Measurements from ENCODE around the gene RFLNA. TPM values are rescaled to one million over a fixed set of nuclear protein-coding genes. Genes with fewer than 3 reads are reported as not detected.

RFLNA gene
- total and polyA plus RNA-seq, 2 of the 4 experiments (the other 2 are of a cell fraction): not detected

GRCh38 chr12:124310785-124311184, 15.9 kb downstream of the RFLNA start:
- Histone ChIP-seq H2BK120ac (ENCODE audit: low read depth, low read length) (no peak overlapping the region), H2AK5ac (ENCODE audit: low read depth, low read length) (no peak overlapping the region), H2BK20ac (ENCODE audit: low read depth, low read length) (no peak overlapping the region), H4K91ac (ENCODE audit: insufficient read depth, low read depth, low read length) (no peak overlapping the region), H3K18ac (ENCODE audit: low read depth, low read length) (no peak overlapping the region), H3K4ac (ENCODE audit: low read depth, low read length) (no peak overlapping the region), H3K9me3 (ENCODE audit: control insufficient read depth, insufficient read depth, low read length) (peaks cover 3% of the 10 kb centered on the region; the same call in 1 of the 2 replicates), H3K23ac (ENCODE audit: low read depth, low read length) (no peak overlapping the region), H3K9ac (ENCODE audit: low read depth, low read length) (no peak overlapping the region), H3K27ac (ENCODE audit: insufficient read depth, low read length) (no peak overlapping the region), H2AFZ (replicated peaks; ENCODE audit: low read length, poor library complexity) (no peak overlapping the region), H4K8ac (ENCODE audit: low read depth in 2 of 2, low read length in 2 of 2) (no peak overlapping the region), H3K14ac (replicated peaks; ENCODE audit: low read depth, low read length) (no peak overlapping the region), H3K4me3 (ENCODE audit: insufficient read depth, low read depth, low read length) (no peak overlapping the region), H4K5ac (ENCODE audit: low read depth, low read length) (no peak overlapping the region), H2AK9ac (replicated peaks; ENCODE audit: low read depth, low read length, poor library complexity) (no peak overlapping the region), H3K27me3 (ENCODE audit: control insufficient read depth, insufficient read depth, low read length) (peaks cover 49% of the 10 kb centered on the region), H3K79me1 (ENCODE audit: low read depth in 1 of 2, low read length in 2 of 2) (no peaks in the 10 kb centered on the region), H3K4me1 (ENCODE audit: control insufficient read depth, insufficient read depth, low read length) (no peaks in the 10 kb centered on the region), H3K4me2 (ENCODE audit: low read depth, low read length) (no peak overlapping the region), H3K9me1 (ENCODE audit: insufficient read depth, low read length) (no peaks in the 10 kb centered on the region), H2BK5ac (ENCODE audit: low read depth, low read length, poor library complexity, severe bottlenecking) (no peak overlapping the region), H2BK15ac (ENCODE audit: low read depth, low read length) (no peak overlapping the region), H4K20me1 (ENCODE audit: insufficient read depth, low read length) (no peaks in the 10 kb centered on the region), H3K36me3 (ENCODE audit: control insufficient read depth, insufficient read depth, low read length) (no peaks in the 10 kb centered on the region), H3K56ac (ENCODE audit: extremely low read depth, insufficient read depth, low read length) (no peak overlapping the region)
- DNase-seq: no peak
- WGBS, 2 experiments (ENCODE audit: extremely low coverage in 2 of 2, insufficient read length in 1 of 2): 80% methylated on average over 1 of the region's 3 CpGs; no CpG with 5 or more reads in 1 of the 2 experiments
- TF ChIP-seq RFX5 (IDR thresholded peaks at IDR 0.05; ENCODE audit: low read depth, low read length): no peak
- no peak for TF ChIP-seq BHLHE40 (IDR thresholded peaks at IDR 0.05; ENCODE audit: low read depth, low read length)
- TF ChIP-seq ELK1 (IDR thresholded peaks at IDR 0.05; ENCODE audit: borderline replicate concordance, low read depth, low read length): no peak
- TF ChIP-seq RAD21 (IDR thresholded peaks at IDR 0.05; ENCODE audit: low read length): no peak
- no peak for TF ChIP-seq MXI1 (IDR thresholded peaks at IDR 0.05; ENCODE audit: borderline replicate concordance, low read depth, low read length)
- no peak for TF ChIP-seq FOS (IDR thresholded peaks at IDR 0.05; ENCODE audit: low read depth, low read length)
- no peak for TF ChIP-seq RCOR1 (IDR thresholded peaks at IDR 0.05; ENCODE audit: insufficient replicate concordance, low read length)
- TF ChIP-seq CHD1 (IDR thresholded peaks at IDR 0.05; ENCODE audit: low read depth, low read length): no peak
- no peak for TF ChIP-seq SMC3 (IDR thresholded peaks at IDR 0.05; ENCODE audit: low read depth, low read length)
- no peak for TF ChIP-seq CTCF (conservative IDR thresholded peaks at IDR 0.05; ENCODE audit: low read depth, low read length)
- TF ChIP-seq NFE2L2 (IDR thresholded peaks at IDR 0.05; ENCODE audit: low read depth, low read length): no peak
- TF ChIP-seq CEBPB (IDR thresholded peaks at IDR 0.05; ENCODE audit: low read depth, low read length): no peak
- no peak for TF ChIP-seq MAFK (IDR thresholded peaks at IDR 0.05; ENCODE audit: low read depth, low read length)
- TF ChIP-seq POLR2A (IDR thresholded peaks at IDR 0.05; ENCODE audit: low read depth, low read length): no peak
- no peak for TF ChIP-seq MAZ (IDR thresholded peaks at IDR 0.05; ENCODE audit: borderline replicate concordance, low read depth, low read length)
- TF ChIP-seq, protein P1, sequence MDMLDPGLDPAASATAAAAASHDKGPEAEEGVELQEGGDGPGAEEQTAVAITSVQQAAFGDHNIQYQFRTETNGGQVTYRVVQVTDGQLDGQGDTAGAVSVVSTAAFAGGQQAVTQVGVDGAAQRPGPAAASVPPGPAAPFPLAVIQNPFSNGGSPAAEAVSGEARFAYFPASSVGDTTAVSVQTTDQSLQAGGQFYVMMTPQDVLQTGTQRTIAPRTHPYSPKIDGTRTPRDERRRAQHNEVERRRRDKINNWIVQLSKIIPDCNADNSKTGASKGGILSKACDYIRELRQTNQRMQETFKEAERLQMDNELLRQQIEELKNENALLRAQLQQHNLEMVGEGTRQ (IDR thresholded peaks at IDR 0.05; ENCODE audit: low read depth, low read length): no peak
- in situ Hi-C loops (cut with MboI; ENCODE audit: low sequenced_read_pairs): no loop called here
- no peak for ATAC-seq (ENCODE audit: low read depth)
- intact Hi-C loops (cut with micrococcal nuclease): no loop called here
- BruUV-seq (replicated peaks): no TSS peak
- POLR2A ChIA-PET (ENCODE audit: unreplicated experiment): no interaction called here
- dilution Hi-C loops (cut with HindIII; ENCODE audit: low sequenced_read_pairs, unreplicated experiment): no loop called here
- CTCF ChIA-PET: no interaction called here

All from IMR-90 (cell line).